Neural cell (in vitro differentiated cells): ENCODE data around the gene GPR17.

Source experiments
- CTCF ChIP-seq: fragments of 450-650 bp; IDR thresholded peaks from 2 replicates; pipeline ENCODE4 v1.5.1; 2014; ENCODE audit warnings: antibody characterized with exemption, mild to moderate bottlenecking, moderate library complexity; ENCODE audit not compliant: poor library complexity, severe bottlenecking
- TAF1 ChIP-seq: IDR thresholded peaks from 2 replicates; pipeline ENCODE4 v1.6.1; 2012; ENCODE audit warnings: low read depth

- no peak for TF ChIP-seq CTCF
- no peak for TF ChIP-seq TAF1
Measured at GRCh38 chr2:127681976-127682857, 36.3 kb downstream of the GPR17 start.
